ENCODE data around the gene NMT1.

NMT1 gene

DNA sequence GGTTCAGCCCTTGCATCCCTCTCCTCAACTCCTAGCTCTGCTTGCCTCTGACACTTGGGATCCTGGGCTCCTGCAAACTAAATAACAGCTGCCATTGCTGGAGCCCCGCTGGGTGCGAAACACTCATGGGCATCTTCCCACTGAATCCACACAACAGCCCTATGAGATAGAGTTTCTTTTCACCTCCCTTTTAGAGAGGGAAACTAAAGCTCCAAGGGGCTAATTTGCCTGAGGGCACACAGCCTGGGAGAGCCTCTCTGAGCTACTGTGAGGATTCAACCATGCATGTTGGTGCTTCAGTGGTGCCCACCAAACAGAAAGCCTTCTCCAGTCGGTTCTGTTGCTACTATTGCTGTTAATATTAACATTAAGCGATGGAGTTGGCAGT is 78.4 kb downstream of the NMT1 start:
- no peak for DNase-seq
- intact Hi-C loops (cut with DNase I): no loop called here

DNA sequence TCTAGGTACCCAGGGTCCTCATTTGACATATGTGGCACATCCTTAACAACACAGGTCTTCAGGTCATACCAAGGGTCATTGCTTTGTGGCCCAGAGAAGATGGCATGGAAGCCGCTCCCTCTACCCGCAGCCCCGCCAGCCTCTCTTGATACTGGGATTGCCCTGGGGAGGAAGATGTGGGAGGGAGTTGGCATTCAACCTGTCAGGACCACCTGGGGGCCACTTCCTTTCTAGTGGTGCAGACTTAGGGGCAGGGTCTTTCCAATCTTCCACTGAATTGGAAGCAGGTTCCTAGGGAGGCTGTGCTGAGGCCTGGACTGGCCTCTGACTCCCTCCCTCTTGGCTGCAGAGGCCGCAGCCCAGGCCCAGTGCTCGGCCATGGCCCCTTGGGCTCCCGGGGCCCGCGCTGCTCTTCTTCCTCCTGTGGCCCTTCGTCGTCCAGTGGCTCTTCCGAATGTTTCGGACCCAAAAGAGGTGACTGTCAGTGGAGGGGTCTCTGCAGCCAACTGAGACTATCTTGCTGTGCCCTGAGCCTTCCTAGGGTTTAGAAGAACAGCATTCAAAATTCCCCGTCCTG is 82.1 kb downstream of the NMT1 start:
- intact Hi-C loops (cut with DNase I): no loop called here
- DNase-seq: no peak

DNA sequence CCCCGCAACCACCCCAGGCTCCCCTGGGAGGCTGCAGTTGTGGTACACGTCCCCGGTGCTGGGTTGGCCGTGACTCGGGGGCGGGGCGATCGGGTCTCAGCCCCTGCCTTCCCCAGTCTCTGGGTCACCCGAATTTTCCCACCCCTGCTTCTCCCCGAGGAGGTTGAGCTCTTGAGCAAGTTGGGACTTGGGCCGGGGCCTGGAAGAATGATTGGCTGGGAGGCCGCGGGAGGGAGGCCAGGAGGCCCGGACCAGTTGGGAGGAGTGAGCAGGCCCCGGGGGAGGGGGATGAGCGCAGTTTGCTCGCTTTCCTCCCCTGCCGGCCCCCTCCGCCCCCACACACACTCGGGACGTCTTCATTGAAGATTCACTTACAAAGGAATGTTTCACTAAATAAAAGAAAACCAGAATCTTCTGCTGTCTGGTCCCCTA is 82.7 kb downstream of the NMT1 start:
- intact Hi-C loops (cut with DNase I): no loop called here
- DNase-seq: peak in 40 of 42 donors; percentile 40 to 84 (median 66)

DNA sequence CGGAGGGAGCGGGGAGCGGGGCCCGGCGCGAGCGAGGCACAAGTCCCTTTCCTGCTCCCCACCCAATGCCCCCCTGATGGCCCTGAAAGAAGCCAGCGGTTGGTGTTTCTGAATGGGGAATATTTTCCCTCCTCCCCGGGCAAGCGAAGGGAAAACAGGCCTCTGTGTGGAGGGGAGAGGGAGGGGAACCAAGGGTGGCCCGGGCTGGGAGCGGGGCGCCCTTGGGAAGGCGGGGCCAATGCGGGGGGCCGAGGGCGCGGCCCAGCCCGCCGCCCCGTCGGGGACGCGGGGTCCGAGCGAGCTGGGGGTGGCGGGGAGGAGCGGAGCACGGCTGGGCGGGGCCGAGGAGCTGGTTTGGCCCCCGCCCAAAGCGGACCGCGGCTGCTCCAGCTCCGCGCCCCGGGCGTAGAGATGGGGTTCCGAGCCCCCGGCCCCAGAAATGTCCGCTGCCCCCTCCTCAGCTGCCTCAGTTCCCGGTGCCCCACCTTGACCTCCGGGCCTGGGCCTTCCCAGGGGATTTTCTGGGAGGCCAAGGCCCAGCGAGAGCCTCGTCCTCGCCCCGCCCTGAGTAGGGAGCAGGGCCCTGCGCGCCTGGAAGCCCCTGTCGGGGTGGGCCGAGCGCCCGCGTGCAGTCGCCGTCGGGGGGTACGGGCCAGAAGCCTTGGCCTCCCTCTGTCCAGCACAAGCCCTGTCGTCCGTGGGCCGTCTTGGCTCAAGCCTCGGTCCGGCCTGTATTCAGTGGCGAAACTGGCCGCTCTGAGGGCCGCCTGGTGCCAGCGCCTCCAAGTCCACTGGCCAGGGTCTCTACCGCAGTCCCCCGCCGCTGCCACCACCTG is 83.3 kb downstream of the NMT1 start:
- peak in 36 of 42 donors; percentile 25 to 77 (median 50) for DNase-seq
- intact Hi-C loops (cut with DNase I): no loop called here

DNA sequence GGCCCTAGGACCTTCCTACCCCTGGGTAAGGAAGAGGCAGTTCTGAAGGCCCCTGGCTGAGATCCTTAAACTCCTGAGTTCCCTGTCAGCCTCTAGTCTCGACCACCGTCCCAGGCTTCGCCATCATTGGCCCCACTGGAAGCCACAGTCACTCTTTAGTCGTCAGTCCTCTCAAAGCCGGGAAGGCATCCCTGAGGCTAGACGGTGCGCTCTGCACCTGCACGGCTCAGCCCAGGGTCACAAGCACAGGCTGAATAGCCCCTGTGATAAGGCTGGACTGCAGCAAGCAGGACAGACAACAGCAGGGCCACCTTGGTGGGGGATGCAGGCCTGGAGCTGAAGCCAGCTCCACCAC is 83.9 kb downstream of the NMT1 start:
- no peak for DNase-seq

DNA sequence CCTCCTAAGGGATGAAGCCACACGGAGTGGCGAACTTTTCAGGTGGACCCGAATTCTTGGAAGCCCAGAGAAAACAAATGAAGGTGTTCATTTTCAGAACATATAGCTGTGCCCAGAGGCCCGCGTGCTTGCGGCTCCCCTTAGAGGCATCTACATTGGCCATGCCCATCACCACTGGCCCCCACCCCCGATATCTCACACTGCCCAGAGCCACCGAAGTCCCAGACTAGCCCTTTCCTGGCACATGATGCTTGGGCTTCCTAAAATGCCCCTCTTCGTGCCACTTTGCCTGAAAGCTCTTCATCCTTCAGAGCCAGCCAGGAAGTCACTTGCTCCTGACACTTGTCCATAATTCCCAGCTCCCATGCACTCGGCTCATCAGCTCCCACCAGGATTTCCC is 85.0 kb downstream of the NMT1 start:
- intact Hi-C loops (cut with DNase I): no loop called here
- no peak for DNase-seq

More for the DNA sequence above, 83.9 kb downstream of the NMT1 start:
- intact Hi-C loops (cut with DNase I): no loop called here

DNA sequence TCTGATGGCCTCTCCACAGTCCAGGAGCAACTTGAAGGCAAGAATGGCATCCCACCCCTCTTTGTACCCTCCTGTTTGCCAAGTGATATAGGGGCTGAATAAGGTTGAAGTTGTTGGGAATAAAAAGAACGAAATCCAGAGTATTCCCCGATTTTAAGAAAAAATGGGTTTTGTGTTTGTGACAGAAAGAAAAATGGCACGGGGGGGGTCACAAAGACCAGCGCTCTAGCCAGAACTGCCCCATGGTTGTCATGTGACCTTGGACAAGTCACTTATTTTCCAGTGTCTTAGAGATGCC is 85.4 kb downstream of the NMT1 start:
- intact Hi-C loops (cut with DNase I): no loop called here
- no peak for DNase-seq

DNA sequence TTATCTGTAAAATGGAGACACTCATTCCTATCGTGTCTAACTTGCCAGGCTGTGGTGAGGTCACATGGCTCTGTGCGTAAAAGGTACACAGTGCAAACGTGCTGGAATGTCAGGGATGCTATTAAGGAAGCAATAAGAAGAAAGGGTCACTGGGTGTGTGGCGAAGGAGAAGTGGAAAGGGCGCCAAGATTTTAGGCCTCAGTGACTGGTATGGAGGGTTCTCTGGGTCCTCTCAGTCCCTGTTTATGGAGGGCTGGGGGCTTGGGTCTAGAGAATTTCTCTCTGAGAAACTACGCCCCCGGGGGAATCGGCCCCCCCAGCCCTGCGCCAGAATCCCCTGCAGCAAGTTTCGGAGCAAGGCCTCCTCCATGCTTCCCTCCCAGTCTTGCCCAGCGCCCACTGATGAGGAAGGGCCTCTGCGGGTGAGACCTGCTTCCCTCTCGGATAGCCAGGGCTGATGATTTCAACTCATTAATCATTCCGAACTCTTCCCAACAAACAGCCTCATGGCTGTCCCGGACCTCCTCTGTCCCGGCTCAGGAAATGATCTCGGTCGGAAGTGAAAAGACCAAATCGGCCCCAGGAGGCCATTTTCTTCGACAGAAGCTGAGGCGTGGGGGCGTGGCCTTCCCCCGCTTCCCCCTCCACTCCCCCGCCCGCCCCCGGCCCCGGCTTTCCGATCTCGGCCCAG is 85.9 kb downstream of the NMT1 start:
- intact Hi-C loops (cut with DNase I): no loop called here
- DNase-seq: peak in 9 of 42 donors; percentile 20 to 62 (median 30)

DNA sequence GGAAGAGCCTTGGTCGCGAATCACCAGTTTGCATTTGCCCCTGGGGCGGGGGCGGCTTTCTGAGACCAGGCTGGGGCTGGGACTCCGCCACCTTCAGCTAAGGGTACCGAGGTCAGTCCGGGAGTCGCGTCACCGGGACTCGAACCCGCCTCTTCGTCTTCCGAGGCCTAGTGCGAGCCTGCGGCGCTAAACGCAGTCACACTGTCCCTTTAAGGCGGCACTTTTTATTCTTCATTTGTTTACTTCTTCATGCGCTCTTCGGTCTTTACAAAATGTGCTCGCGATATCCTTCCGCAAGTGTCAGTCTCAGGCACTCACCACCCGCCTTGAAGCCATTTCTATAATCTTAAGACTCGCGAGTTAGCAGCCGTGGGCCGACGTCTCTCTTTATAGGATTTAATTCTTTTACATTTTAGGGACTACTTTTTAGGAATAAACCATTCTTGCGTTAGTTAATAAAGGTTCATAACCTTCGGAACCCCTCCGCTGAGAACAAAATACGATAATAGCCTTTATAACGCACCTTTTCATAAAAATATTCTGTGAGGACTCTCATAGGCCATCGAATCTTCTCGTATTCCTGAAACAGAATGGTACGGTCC is 86.6 kb downstream of the NMT1 start:
- DNase-seq: peak; percentile 66 to 91 (median 80)
- intact Hi-C loops (cut with DNase I): no loop called here

DNA sequence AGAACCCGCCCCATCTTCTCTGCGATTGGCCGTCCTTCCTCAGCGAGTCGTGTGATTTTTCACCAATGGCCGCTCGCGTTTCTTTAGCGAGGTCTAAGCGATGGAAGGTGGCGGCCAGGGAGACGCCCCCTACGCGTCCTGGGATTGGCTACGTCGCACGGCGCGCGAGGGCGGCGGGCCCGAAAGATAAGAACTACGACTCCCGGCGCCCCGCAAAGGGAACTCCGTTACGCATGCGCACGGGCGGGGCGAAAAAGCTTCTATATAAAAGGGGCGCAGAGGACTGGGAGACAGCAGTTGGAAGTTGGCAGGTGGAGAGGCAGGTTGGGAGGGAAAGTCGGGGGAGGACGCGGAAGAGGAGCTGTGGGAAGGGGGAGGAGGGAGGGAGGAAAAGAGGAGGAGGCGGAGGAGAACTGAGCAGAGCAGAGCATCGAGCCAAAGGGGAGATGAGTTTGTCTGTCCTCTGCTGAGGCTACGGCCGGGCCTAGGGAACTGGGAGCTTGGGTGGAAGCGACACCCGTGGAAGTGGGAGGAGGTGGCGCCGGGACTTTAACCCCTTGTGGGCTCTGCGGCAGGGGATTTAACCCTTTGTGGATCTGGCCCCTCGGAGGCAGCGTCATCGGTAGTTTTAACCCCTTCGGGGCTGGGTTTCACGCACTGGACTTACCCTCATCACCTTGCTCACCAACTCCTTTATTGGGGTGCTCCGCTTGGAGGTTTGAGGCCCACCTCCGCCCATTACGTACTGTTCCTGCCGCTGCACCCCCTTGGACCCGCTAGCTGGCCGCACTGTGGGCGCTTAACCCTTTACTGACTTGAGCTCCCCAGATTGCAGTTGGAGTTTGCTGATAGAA is 87.3 kb downstream of the NMT1 start, which contains the start of gene HEXIM1:
HEXIM1 (plus strand) TSS at position 293 of the 854 bp plus-strand sequence. CDS start 716 bp downstream, outside the sequence.
- intact Hi-C loops (cut with DNase I): no loop called here
- DNase-seq: peak; percentile 98 to 100 (median 99)

DNA sequence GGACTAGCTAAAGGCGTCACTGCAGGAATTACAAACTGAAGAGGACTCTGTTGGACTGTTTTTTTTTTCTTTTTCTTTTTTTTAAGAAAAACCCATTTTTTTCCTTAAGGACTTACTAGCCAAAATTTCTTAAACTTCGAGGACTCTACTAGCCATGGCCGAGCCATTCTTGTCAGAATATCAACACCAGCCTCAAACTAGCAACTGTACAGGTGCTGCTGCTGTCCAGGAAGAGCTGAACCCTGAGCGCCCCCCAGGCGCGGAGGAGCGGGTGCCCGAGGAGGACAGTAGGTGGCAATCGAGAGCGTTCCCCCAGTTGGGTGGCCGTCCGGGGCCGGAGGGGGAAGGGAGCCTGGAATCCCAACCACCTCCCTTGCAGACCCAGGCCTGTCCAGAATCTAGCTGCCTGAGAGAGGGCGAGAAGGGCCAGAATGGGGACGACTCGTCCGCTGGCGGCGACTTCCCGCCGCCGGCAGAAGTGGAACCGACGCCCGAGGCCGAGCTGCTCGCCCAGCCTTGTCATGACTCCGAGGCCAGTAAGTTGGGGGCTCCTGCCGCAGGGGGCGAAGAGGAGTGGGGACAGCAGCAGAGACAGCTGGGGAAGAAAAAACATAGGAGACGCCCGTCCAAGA is 88.0 kb downstream of the NMT1 start:
- DNase-seq: peak; percentile 58 to 93 (median 87)
- intact Hi-C loops (cut with DNase I): no loop called here

DNA sequence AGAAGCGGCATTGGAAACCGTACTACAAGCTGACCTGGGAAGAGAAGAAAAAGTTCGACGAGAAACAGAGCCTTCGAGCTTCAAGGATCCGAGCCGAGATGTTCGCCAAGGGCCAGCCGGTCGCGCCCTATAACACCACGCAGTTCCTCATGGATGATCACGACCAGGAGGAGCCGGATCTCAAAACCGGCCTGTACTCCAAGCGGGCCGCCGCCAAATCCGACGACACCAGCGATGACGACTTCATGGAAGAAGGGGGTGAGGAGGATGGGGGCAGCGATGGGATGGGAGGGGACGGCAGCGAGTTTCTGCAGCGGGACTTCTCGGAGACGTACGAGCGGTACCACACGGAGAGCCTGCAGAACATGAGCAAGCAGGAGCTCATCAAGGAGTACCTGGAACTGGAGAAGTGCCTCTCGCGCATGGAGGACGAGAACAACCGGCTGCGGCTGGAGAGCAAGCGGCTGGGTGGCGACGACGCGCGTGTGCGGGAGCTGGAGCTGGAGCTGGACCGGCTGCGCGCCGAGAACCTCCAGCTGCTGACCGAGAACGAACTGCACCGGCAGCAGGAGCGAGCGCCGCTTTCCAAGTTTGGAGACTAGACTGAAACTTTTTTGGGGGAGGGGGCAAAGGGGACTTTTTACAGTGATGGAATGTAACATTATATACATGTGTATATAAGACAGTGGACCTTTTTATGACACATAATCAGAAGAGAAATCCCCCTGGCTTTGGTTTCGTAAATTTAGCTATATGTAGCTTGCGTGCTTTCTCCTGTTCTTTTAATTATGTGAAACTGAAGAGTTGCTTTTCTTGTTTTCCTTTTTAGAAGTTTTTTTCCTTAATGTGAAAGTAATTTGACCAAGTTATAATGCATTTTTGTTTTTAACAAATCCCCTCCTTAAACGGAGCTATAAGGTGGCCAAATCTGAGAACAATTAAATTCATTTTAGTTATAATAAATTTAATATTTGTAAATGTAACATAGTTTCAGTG is 88.8 kb downstream of the NMT1 start:
- intact Hi-C loops (cut with DNase I): loop anchor here (1.0 to 5.0 kb wide), 2 partner anchors 10 to 47 kb away; no protein-coding TSS in a partner anchor
- peak in 41 of 42 donors; percentile 47 to 84 (median 67) for DNase-seq

DNA sequence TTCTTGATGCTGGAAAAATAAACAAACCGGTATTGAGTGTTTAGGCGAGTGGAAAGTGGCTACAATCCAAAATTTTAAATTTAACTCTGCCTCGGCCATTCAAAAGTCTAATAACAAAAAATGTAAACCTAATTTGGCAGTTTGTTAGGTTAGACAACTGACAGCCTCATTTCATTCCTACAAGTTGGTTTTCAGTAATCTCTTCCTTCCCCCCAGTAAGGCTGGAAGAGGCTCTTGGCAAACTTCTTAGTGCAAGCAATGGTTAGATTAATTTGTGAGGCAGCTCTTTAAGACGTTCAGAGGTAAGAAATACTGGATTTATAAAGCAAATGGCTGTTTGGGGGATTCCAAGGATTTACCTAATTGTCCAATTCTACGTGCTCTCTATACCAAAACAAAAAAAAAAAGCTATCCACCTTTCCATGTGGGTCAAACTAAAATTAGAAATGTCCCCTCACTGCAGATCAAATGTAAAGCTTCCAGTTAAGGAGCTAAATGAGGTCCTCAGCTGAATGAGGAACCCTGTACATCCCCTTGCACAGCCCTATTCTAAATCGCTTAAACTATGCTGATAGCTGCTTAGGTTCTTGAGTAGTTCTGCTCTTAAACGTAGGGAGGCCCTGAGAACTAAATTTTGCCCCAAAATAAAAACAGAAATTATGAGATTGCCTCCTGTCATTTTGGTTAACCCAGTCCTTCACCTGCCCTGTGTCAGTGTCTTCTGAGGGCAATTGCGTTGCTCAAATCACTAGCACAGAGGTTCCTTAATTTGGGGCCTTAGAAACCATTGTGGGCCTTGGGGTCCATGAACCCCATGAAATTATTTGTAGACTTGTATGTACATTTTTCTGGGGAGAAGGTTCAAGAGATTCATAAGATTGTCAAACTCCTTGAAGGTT is 90.0 kb downstream of the NMT1 start:
- intact Hi-C loops (cut with DNase I): loop anchor here (1.0 to 5.0 kb wide), 2 partner anchors 9 to 46 kb away; no protein-coding TSS in a partner anchor
- no peak for DNase-seq

DNA sequence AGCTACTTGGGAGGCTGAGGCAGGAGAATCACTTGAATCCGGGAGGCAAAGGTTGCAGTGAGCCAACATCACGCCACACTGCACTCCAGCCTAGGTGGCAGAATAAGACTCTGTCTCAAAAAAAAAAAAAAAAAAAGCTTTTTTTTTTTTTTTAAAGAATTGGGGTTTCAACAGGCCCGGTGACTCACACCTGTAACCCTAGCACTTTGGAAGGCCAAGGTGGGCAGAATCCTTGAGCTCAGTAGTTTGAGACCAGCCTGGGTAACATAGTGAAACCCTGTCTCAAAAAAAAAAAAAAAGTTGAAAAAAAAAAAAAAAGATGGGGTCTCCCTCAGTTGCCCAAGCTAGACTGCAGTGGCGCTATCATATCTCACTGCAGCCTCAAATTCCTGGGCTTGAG is 93.9 kb downstream of the NMT1 start:
- no peak for DNase-seq
- intact Hi-C loops (cut with DNase I): no loop called here

DNA sequence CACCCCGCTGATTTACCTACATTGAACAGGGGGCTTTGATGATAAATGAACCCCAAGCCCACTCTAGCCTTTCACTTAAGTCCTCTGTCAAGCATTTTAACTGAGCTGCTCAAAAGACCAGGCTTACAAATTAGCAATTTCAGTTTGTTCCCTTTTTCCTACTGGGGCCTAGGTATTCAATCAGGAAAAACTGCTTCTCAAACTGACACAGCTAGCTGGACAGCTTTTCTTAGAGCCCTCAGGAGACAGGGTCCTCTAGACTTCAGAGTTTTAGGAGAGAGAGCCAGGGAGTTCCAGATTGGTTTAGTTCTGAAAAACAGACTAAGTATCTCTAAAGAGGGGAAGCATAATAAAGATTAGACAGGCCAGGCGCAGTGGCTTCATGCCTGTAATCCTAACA is 94.4 kb downstream of the NMT1 start:
- intact Hi-C loops (cut with DNase I): no loop called here
- no peak for DNase-seq

DNA sequence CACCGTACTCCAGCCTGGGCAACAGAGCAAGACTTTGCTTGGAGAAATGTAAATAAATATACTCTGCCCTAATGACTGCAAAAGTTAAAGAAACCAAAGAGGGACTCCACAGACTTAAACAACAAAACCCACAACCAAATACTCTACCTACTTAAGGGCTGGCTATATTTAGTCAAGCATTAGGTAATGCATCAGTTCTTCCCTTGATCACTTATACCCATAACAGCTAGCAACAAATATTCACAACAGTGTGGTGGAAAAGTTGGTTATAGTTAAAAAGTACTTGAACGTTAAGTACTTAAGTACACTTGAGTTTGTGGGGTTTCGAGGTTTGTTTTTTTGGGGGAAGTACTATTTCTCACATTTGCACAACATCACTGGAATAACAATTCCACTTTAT is 95.1 kb downstream of the NMT1 start:
- DNase-seq: no peak
- intact Hi-C loops (cut with DNase I): no loop called here
